Lung microvascular endothelial cell (primary cell): ENCODE measurements around the gene CLSTN2. TPM values are rescaled to one million over a fixed set of nuclear protein-coding genes. Genes with fewer than 3 reads are reported as not detected.

Source experiments
- DNase-seq, 2 donors: peaks; one replicate each; pipeline versions ENCODE4 v3.0.0 to v3.0.0-alpha.2; 2010; ENCODE audit warnings: low read depth in 2 of 2
- total RNA-seq: library from RNA; depleted of rRNA; stranded (reverse); fragments of >200 nt; gene quantifications from 2 replicates; pipeline ENCODE4 v1.2.1, GENCODE V29; 2014

The CLSTN2 gene
- under 0.01 and 0.20 TPM in 2 replicates for total RNA-seq

DNA sequence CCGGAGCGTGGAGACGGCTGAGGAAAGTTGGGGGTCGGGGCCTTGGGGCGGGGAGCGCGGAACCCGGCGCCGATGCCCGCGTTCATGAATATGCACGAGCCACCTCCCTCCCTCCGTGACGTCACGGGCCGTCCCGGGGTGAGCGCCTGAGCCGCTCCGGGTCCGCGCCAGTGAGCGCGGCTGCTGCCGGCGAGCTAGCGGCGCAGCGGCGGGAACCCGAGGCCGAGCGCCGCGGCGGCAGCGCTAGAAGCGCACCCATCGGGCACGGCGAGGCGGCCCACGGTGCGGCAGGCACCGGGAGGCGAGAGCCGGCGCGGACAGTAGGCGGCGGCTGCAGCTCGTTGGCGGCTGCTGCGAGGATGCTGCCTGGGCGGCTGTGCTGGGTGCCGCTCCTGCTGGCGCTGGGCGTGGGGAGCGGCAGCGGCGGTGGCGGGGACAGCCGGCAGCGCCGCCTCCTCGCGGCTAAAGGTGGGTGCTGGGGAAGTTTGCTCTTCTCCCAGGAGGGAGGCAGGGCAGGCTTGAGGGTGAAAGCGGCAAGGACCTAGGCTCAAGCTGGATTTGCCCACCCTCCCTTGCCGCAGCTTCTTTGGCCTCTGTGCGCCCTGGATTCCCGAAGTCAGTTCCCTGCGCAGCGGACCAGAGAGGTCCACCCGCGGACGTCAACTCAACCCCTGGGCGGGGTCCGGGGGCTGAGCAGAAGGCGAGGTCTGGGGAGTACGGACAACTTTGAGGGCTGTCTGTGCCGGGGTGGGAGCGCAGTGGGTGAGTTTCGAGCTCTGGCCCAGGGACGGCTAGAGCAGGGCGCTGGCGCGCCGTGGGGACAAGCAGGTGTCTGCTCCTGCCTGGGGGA, at the start of gene CLSTN2:
CLSTN2 (plus strand) TSS at position 170 of the 850 bp plus-strand sequence.
- DNase-seq: peak; percentile 8 to 21

DNA sequence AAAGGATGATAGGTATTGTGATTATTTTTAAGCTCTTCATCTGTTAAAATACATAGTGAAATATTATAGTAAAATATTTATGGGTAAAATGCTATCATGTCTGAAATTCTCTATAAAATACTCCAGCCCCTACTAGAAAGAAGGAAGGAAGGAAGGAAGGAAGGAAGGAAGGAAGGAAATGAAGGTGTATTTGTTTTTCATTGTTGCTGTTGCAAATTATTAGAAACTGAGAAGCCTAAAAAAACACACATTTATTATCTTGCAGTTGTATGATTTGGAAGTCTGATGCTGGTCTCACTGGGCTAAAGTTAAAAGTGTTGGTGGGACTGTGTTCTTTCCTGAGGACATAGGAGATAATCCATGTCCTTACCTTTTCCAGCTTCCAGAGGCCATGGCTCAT, 47.6 kb upstream of the CLSTN2 start:
- DNase-seq: no peak

DNA sequence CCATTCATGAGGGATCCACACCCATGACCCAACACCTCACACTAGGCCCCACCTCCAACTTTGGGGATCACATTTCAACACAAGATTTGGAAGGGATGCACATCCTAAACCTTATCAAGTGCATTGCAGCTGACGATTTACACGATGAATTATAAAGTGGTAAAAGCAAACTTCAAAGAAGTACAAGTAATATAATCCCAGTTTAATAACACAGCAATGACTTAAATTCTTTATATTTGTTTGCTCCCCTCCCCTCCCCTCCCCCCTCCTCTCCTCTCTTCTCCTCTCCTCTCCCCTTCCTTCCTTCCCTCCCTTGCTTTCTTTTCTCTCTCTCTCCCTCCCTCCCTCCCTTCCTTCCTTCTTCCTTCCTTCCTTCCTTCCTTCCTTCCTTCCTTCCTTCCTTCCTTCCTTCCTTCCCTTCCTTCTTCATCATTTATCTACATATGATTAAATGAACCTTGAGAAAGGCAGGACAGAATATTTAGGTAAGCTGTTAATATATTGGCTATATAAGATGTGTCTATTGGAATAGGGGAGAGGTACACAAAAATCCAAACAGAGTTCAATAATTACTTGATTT, 46.3 kb upstream of the CLSTN2 start:
- no peak for DNase-seq

DNA sequence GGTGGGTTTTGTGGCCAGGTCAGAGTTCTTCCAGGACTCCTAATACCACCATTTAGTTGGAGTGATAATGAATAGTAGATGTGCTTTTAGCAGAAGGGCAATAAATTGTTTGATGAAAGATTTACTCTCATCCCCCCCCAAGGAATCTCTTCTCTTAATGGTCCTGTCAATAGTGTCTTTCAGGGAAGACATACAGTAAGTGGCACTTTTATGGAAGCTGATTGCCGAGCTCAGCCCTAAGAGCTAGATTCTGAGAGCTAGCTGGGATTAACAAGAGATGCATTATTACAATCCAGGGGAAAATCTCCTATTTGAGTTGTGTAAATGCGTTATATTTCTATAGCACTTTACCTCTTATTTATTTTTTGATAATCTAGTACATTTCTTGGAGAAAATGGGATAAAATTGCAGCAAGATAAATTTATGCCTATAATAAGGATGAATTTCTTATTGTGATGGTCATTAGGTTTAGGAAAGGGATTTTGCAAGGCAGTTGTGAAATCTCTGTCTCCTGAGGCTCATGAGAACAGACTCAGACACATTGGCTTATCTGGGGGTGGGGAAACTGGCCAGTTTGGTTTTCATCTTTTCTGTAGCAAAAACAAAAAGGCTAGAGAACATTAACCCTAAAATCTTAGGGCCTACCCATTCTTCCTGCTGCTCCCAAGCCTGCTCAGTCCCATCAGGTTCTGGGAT, 41.6 kb upstream of the CLSTN2 start:
- DNase-seq: no peak

DNA sequence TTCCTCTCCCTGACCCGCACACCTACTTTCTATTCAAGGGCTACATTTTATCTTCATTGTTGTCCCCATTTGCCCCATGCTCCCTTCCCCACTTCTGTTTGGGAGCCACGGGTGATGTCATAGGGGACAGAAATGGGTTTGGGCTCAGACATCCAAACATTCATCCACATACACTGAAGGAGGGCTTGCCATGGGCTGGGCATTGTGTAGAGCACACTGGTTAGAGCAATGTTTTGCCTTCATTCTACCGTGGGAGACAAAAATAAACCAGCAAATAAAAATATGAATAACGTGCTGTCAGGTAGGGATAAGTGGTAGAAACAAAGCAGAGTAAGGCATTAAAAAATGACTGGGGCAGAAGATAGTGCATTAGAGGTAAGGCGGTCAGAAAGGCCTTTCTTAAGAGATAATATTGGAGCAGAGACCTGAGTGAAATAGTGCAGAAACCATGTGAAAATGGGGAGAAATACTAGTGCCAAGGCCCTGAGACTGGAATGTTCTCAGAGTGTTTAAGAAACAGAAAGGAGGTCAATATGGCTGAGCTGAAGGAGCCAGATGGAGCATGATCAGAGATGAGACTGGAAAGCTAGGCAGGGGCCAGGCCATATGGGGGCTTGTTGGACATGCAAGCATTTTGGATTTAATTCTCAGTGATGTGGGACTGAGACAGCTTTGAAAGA, 40.9 kb upstream of the CLSTN2 start:
- DNase-seq: no peak

DNA sequence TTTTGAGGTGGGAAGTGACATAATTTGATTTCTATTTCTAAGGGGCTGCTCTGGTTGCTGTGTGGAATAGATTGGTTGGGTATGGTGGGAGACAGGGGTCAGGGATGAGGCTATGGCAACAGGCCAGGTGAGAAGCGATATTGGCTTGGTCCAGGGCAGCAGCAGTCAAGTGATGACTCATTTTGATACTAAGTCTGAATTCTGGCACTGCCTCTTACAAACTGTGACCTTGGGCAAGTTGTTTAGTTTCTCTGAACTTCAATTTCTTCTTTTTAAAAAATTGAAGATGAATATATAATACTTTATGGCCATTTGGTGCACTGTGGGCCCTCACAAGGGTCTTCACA, 40.4 kb upstream of the CLSTN2 start:
- DNase-seq: no peak

DNA sequence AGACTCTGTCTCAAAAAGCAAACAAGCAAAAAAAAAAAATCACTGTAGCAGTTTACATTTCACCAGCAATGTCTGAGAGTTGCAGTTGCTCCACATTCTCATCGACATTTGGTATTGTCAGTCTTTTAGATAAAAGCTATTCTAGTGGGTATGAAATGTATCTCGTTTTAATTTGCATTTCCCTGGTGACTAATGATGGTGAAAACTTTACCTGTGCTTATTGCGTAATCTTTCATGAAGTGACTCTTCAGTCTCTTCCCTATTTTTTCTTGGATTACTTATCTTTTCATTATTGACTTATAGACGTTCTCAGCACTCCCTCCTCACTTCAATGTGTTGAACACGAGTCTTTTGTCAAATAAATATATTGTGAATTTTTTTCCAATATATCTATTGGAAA, 37.2 kb upstream of the CLSTN2 start:
- DNase-seq: no peak

DNA sequence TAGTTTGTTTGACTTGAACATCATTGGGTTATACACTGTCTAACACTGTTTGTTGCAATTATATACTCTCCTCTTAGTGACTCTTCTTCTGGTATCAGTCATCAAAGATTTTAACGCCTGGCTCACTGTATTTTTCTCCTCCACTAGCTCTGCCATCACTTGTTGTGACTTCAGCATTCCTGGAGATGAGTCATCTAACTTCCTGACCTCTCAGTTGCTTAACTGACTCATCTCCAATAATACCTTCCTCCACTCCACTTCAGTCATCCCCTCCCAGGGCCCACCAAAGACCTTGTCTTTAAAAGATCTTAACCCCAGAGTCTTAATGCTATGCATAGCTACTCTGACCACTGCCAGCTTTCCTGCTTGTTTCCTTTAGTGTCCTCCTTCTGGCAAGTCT, 28.6 kb upstream of the CLSTN2 start:
- peak in 1 of 2 donors; percentile 3 for DNase-seq

DNA sequence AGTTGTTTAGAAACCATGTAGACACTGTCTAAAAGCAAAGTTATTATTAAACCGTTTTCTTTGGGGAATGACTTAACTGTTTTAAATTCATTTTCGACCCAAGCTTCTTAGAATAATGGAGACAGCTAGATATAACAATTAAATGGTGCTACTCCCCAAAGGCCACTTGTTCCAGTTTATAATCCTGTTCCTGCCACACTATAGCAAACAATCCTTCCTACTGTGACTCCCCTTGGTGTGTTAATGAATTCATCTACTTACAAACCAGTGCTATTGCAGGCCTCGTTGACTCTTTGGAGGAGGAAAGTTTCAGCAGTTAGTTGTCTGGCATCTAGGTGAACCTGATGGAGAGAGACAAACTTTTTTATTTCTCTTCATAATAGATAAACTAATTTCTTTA, 25.2 kb upstream of the CLSTN2 start:
- DNase-seq: no peak

DNA sequence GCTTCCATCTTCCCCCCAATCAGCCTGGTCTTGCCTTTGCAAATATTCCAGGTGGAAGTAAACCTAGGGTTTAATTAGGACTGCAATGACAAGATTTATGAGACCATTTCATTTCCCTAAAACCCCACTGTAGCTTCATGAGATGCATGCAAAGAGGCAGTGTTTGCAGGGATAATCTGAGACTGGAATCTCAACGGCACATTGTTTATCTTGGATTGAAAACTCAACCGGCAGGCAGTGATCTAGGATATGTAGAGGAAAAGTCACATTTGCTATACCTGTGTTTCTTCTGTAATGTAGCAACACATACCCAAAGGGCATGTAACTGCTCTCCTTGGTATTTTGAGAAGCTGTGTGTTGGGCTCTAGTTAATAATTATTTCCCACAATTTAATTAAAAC, 18.7 kb upstream of the CLSTN2 start:
- DNase-seq: no peak

DNA sequence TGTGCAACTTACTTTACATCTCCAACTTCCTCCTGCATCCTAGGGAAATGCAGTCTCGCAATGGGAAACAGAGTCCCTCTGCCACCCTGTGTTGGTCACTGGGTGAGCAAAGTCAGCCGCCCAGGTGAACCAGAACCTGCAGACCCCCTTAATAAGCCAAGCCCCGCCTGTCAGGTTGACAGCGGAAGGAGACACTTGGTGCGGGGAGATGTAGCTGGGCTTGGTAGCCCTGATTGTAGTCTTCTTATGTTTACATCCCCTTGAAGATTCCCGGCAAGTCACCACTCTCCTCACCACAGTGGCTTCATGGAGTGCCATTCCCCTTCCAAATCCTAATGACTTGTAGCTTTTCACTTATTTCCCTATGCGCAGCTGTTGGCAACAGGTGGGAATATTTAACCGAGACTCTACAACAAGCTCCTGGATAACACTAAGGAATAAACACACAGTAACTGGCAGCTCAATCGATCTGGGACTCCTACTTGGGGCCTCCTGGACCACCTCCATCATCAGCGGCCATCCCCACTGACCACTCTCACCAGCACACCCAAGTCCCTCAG, 17.7 kb upstream of the CLSTN2 start:
- DNase-seq: no peak

DNA sequence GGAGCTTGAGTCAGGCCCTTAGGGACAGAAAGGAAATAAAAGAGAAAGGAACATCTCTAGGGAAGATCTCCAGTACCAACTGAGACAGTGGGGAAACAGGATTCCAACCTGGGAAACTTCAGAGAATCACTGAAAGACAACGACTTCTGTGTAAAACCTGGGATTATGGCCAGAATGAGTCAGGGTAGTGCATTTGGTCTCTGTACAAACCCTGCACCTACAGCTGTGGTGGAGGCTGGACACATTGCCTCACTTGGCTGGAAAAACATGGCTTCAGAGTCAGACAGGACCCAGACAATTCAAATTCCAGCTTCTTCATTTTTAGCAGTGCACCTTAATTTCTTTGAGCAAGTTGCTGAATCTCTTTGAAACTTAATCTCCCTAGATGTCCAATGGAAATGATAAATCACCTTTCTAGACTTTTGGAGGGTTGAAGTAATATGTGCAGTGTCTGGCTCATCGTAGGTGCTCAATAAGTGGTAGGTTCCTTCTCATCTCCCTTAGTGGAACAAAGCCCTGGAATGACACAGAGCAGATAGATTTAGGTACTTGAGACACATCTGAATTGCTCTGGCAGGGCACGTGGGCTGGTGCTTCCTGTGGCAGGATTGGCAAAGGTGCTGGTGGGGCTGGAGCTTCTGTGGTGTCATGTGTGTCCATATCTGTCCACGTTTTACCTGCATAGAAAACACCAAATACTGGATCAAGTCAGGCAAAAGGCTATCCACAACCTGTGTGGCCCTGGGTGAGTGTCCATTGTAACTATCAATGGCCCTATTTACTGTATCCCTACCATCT, 6.1 kb upstream of the CLSTN2 start:
- no peak for DNase-seq

DNA sequence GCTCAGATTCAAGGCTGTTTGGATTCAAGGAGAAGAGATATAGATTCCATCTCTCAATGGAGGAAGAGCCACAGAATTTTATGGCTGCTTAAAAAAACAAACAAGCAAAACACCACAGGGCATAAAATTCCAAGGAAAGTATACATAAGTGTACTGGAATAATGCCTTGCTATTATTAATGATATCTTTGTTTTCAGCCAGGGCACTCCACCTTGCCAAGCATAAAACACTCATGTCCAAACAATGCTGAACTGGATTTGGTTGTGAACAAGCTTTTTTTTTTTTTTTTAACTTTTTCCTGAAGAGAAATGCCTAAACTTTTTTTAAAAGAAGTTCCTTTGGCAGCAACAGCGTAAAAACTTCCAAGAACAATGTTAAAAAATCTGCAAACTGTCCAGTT, 4.8 kb upstream of the CLSTN2 start:
- no peak for DNase-seq

DNA sequence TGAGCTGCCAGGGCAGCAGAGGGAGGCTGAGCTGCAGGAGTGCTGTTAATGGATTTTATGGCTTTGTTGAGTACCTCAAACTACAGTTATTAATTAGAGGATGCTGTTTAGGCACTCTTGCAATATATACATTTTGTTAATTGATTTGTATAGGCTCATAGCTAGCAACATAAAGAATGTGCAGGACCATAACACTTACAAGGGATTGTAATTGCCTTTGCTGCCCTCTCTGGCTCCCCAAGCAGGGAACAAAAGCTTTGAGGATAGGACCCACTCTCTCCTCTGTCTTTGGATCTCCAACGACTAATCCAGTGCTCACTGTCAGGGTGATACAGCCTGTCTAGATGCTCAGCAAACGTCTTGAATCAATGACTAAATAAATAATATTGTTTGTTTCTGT, 1.2 kb upstream of the CLSTN2 start:
- no peak for DNase-seq

DNA sequence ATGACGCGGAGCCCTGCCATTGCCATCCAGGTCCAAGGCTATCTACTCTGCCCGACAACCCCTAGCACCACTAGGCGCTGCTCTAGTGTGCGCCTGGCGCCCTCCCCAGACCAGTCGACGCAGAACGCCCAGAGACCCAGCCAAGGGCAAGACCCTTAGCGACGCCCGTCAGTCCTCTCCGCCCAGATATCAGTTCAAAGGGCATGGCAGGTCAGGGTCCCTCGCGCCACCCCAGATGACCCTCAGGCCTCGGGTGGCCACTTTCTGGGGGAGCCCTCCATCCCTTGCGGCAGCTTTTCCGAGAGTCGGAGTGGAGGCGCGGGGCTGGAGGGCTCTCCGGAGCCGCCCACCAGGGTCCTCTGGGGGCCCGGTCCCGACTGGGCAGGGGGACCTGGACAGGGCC, 371 bp upstream of the CLSTN2 start:
- DNase-seq: no peak

DNA sequence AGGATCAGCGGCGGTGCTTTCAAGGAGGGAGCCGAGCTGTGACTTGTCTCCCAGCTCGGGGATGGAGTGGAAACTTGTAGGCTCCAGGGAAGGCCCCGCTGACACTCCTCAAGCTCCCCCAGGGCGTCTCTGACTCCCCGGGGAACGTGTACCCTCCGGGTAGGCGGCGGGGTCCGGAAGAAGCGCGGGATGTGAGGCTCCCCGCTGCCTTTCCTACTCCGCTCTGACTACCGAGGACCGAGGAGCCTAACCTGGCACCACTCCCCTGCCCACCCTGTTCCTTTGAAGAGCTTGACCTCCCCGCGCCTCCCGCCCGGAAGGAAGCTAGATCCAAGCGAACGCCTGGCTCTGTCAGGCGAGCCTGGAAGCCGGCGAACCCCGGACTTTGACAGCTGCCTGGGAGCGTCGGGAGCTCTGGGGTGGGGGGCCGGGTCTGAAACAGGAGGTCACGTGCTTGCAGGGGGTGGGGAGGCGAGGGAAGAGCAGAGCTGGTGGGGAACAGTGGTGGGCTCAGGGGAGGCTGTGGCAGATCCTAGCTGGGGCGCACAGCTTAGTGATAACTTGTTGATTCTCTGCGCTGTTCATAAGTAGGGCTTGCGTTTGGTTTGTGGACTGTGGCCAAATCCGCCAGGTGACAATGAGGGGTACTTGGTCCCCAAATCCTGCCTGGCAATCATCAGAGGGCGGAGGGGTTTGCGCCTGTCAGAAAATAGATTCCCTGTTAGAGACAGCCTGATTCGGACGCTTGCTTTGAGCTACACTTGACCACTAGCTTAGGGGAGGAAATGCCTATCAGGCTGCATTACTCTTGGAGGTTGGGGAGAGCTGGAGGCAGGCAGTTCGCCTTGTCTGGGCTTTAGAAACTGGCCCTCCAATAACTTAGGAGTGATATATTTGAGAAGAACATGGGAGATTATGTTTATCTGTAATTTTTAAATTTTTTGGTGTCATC, 1.2 kb downstream of the CLSTN2 start:
- peak in 1 of 2 donors; percentile 2 for DNase-seq

DNA sequence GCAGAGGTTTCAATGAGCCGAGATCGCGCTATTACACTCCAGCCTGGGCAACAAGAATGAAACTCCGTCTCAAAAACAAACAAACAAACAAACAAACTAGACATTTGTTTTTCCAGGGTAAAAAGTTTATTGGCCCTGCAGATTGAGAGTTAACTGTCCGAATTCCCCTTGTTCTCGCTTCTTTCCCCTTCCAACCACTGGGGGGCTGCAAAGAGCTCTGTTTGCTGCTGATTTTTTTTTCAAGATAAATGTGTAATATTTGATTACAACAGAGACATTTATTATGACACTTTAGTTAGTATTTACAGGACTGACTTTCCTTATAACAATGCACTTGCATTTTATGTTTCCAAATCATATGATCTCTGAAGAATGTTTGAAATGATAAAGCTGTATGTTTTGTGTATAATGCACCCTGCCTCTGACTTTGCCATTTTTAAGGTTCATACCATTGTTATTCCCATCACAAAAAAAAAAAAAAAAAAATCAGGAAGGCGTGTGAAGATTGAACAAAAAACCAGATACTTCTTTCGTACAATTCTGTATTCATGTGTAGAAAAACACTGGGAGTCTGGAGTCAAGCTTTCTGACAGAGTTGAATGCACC, 2.8 kb downstream of the CLSTN2 start:
- DNase-seq: peak; percentile 50 to 64

DNA sequence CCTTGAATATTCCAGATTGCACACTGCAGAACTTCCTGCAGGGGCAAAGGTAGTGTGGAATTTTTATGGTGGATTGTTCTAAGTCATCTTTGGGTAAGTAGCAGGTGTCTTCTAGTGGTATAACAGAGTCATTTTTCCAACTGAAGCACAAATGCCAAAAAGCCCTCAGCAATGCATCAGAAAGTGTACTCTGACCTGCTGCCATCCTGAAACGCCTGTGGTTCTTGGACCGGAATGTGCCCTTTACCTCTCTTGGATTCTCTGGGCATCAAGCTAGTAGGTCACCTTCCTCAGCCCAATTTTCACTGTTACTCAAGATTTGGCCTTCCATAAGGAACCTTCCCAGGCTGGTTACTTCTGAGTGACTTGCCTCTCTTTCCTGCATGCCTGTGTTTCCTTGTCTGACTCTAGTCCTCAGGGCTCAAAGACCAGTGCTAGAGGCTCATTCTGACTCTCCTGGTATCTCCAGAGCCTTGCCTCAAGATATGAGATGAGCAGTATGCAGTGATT, 4.8 kb downstream of the CLSTN2 start:
- no peak for DNase-seq

DNA sequence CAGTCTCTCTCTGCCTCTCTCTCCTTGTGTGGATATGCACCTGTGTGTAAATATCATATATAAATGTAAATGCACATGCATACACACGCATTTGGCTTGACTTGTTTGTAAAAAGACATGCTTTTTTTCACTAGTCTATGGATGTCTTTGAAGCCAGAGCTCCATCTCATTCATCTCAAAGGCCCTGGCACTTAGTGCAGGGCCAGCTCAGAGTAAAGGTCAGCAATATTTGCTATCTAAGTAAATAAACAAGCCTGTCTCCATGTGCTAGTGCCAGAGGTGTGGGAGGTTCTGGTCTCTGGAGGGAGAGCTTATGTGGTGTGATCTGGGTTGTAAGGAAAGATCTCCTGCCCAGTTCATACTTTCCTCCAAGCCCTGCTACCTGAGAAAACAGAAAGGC, 5.6 kb downstream of the CLSTN2 start:
- DNase-seq: no peak
